ENCODE results near the gene SYNJ2.
A peak's percentile ranks its signal among the peaks of the same experiment; 100 is the strongest.

The SYNJ2 gene

DNA sequence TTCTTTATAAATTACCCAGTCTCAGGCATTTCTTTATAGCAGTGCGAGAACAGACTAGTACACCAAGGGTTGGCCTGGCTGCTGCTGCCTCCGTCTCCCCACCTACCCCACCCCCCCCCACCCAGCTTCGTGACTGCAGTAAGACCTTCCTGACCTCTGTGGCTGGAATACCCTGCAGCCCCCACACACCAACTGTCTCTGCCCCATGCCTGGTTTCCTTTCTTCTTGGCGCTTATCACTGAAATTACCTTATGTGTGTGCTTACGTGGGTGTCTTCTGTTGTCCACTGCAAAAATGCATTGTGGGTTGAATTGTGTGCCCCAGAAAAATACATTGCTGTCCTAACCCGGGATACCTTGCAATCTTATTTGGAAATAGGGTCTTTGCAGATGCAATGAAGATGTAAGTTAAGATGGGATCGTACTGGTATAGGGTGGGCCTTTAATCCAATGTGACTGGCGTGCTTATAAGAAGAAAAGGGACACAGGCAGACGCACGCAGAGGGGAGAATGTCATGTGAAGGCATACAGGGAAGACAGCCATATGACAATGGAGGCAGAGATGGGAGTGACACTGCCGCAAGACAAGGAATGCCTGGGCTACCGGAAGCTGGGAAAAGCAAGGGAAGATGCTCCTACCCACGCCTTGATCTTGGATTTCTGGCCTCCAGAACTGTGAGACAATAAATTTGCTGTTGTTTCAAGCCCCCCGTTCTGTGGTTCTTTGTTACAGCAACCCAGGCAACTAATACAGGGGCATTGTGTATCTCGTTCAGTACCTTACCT lies 15.4 kb downstream of the SYNJ2 start:
- H3K4me3 ChIP-seq (ENCODE audit: low read depth, low read length), result no peak overlapping the region
- DNase-seq (ENCODE audit: low read depth), result peak; percentile 89
- no peak for TF ChIP-seq POLR2A (IDR thresholded peaks at IDR 0.05; ENCODE audit: extremely low read depth, insufficient read length)
- TF ChIP-seq, protein P1, sequence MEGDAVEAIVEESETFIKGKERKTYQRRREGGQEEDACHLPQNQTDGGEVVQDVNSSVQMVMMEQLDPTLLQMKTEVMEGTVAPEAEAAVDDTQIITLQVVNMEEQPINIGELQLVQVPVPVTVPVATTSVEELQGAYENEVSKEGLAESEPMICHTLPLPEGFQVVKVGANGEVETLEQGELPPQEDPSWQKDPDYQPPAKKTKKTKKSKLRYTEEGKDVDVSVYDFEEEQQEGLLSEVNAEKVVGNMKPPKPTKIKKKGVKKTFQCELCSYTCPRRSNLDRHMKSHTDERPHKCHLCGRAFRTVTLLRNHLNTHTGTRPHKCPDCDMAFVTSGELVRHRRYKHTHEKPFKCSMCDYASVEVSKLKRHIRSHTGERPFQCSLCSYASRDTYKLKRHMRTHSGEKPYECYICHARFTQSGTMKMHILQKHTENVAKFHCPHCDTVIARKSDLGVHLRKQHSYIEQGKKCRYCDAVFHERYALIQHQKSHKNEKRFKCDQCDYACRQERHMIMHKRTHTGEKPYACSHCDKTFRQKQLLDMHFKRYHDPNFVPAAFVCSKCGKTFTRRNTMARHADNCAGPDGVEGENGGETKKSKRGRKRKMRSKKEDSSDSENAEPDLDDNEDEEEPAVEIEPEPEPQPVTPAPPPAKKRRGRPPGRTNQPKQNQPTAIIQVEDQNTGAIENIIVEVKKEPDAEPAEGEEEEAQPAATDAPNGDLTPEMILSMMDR (IDR thresholded peaks at IDR 0.05; ENCODE audit: low read depth, low read length), result no peak

DNA sequence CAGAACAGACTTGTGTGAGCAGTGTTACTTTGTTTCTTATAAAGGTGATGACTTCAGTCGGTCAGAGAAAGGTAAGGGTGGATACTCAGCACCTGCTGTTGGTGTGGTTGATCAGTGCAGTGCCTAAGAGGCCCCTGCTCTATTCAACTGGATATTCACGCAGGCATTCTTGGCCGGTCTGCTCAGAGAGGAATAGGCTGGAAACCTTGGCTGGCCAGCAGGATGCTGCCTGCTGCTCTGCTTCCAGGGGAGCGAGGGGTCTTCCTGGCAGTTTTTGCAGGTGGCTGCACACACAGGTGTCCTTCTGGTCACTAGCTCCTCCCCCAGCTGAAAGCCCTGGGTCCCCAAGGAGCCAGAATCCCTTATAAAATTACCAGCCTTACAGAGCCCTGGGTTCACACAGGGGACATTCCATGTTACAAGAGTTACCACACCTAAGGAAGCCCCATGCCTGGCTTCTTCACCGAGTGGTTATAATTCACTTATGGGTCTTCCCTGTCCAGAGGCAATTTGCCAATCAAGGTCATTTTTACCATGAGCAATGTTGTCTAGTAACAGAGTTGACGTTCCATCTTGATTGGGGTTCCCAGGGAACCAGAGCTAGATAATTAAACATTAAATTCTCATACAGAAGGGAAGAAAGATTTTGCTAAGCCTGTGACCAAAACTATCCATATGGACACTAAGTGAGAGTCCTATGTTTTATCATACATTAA lies 16.4 kb downstream of the SYNJ2 start:
- TF ChIP-seq, protein P1 (IDR thresholded peaks at IDR 0.05; ENCODE audit: low read depth, low read length), result no peak
- DNase-seq (ENCODE audit: low read depth), result no peak
- H3K4me3 ChIP-seq (ENCODE audit: low read depth, low read length), result no peak overlapping the region

- no peak for DNase-seq (ENCODE audit: low read depth)
- TF ChIP-seq POLR2A (IDR thresholded peaks at IDR 0.05; ENCODE audit: extremely low read depth, insufficient read length) (no peak), MAX (IDR thresholded peaks at IDR 0.05; ENCODE audit: low read depth, low read length) (no peak), MYC (IDR thresholded peaks at IDR 0.05; ENCODE audit: low read depth, low read length) (no peak)
- TF ChIP-seq, protein P1 (IDR thresholded peaks at IDR 0.05; ENCODE audit: low read depth, low read length), result no peak
- H3K4me3 ChIP-seq (ENCODE audit: low read depth, low read length), result no peak overlapping the region
Measured at GRCh38 chr6:157998707-157999167, 17.1 kb downstream of the SYNJ2 start.

DNA sequence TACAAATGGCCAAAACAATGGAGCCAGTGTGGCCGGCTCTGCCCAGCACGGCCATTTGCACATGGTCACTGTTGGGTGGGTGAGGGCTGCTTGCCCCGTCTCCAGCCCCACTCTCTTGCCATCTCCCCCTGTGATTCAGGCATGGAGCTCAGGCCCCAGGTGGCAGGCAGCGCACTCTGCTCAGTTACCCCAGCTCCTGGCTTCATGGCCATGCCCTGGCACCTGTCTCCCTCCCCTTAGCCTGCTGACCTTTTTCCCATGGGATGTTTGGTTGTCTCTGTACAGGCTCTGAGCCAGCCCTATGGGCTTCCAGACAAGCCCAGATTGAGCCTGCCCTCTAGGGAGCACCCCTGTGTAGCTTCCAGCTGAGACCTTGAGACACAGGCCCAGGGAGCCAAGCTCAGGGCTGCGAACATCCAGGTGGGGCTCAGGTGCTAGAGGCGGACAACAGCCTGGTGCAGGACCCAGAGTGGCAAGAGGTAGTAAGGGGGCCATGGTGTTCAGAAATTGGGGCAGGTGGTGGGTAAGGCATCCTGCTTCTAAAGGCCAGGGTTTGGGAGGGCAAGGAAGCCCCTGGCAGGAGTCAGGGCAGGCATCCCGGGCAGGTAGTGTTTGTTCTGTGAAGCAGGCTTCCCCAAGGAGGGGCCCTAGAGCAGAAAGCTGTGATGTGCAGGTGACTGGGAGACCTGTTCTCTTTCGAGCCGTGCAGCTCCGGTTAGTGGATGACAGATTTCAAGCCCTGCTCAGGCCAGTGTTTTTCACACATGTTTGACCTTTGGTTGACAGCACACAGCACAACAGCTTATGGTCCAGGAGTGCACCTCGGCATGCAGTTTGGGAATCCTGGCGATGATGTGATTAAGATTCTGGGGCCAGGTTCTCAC lies 17.7 kb downstream of the SYNJ2 start:
- no peak for DNase-seq (ENCODE audit: low read depth)
- H3K4me3 ChIP-seq (ENCODE audit: low read depth, low read length), result no peak overlapping the region
- no peak for TF ChIP-seq MYC (IDR thresholded peaks at IDR 0.05; ENCODE audit: low read depth, low read length)
- no peak for TF ChIP-seq MAX (IDR thresholded peaks at IDR 0.05; ENCODE audit: low read depth, low read length)
- TF ChIP-seq POLR2A (IDR thresholded peaks at IDR 0.05; ENCODE audit: extremely low read depth, insufficient read length), result no peak
- TF ChIP-seq, protein P1 (IDR thresholded peaks at IDR 0.05; ENCODE audit: low read depth, low read length), result no peak

- TF ChIP-seq MYC (IDR thresholded peaks at IDR 0.05; ENCODE audit: low read depth, low read length) (no peak), MAX (IDR thresholded peaks at IDR 0.05; ENCODE audit: low read depth, low read length) (no peak), POLR2A (IDR thresholded peaks at IDR 0.05; ENCODE audit: extremely low read depth, insufficient read length) (no peak)
- TF ChIP-seq, protein P1 (IDR thresholded peaks at IDR 0.05; ENCODE audit: low read depth, low read length), result no peak
- no peak overlapping the region for H3K4me3 ChIP-seq (ENCODE audit: low read depth, low read length)
- no peak for DNase-seq (ENCODE audit: low read depth)
Measured at GRCh38 chr6:158000530-158001307, 19.1 kb downstream of the SYNJ2 start.

Measured in NB4 (cell line).